K562 (cell line): ENCODE data around the gene CCNB1IP1. TPM values are rescaled to one million over a fixed set of nuclear protein-coding genes. Genes with fewer than 3 reads are reported as not detected.

Source experiments
- CLOCK ChIP-seq: fragments of 250-450 bp; sonication (Bioruptor Pico); IDR thresholded peaks from 2 replicates; pipeline ENCODE4 v1.4.0; 2020; ENCODE audit warnings: mild to moderate bottlenecking, moderate library complexity, borderline replicate concordance
- ELF2 ChIP-seq: fragments of 250-450 bp; sonication (Bioruptor Pico); IDR thresholded peaks from 2 replicates; pipeline ENCODE4 v1.5.0; 2021; ENCODE audit warnings: mild to moderate bottlenecking
- NR1H2 ChIP-seq: sonication (generic); formaldehyde crosslinking; IDR thresholded peaks from 2 replicates; pipeline ENCODE4 v1.4.0; 2020; ENCODE audit warnings: mild to moderate bottlenecking, missing genetic modification reagents
- NR2C2 ChIP-seq, 2 experiments: fragments of 200-800 bp in 1 of 2; sonication (Bioruptor generic) in 1 of 2; sonication (generic) in 1 of 2; formaldehyde crosslinking in 1 of 2; IDR thresholded peaks; 2 replicates each; pipeline versions ENCODE4 v1.6.1 to v1.8.0; 2016 to 2022; ENCODE audit warnings: mild to moderate bottlenecking in 1 of 2, missing compliant biosample characterization in 1 of 2, missing genetic modification characterization in 1 of 2, missing genetic modification reagents in 1 of 2
- REST ChIP-seq, 2 experiments: fragments of 450-650 bp; formaldehyde crosslinking in 1 of 2; IDR thresholded peaks; 2 replicates each; pipeline versions ENCODE4 v1.4.0 to v1.6.1; 2014 to 2020; ENCODE audit warnings: mild to moderate bottlenecking in 2 of 2, borderline replicate concordance in 1 of 2, low read depth in 1 of 2
- TSC22D4 ChIP-seq: fragments of 450-650 bp; IDR thresholded peaks from 2 replicates; pipeline ENCODE4 v1.6.1; 2016; ENCODE audit warnings: missing genetic modification characterization, missing biosample characterization, control low read depth
- ZBTB1 ChIP-seq: sonication (generic); formaldehyde crosslinking; IDR thresholded peaks from 2 replicates; pipeline ENCODE4 v1.8.1; 2023; ENCODE audit warnings: missing genetic modification reagents, low read depth, mild to moderate bottlenecking, borderline replicate concordance
- ZBTB43 ChIP-seq: sonication (generic); formaldehyde crosslinking; IDR thresholded peaks from 2 replicates; pipeline ENCODE4 v1.8.0; 2023; ENCODE audit warnings: mild to moderate bottlenecking, missing genetic modification reagents
- ZNF174 ChIP-seq: fragments of 250-450 bp; sonication (Bioruptor Pico); IDR thresholded peaks from 2 replicates; pipeline ENCODE4 v1.4.0; 2020; ENCODE audit warnings: mild to moderate bottlenecking
- ZNF639 ChIP-seq, 2 experiments: fragments of 200-800 bp in 1 of 2; sonication (Bioruptor generic) in 1 of 2; sonication (generic) in 1 of 2; formaldehyde crosslinking in 1 of 2; IDR thresholded peaks in 1 of 2; conservative IDR thresholded peaks in 1 of 2; 2 replicates each; pipeline versions ENCODE4 v1.5.0 to v1.6.1; 2016 to 2020; ENCODE audit warnings: missing compliant biosample characterization in 1 of 2, missing genetic modification characterization in 1 of 2, missing genetic modification reagents in 1 of 2
- ZNF764 ChIP-seq: fragments of 250-450 bp; sonication (Bioruptor Pico); IDR thresholded peaks from 2 replicates; pipeline ENCODE4 v1.4.0; 2020; ENCODE audit warnings: low read depth, mild to moderate bottlenecking, moderate library complexity
- polyA plus RNA-seq, 8 experiments: library from polyadenylated mRNA; depleted of rRNA in 4 of 8; stranded (reverse) in 5 of 8; unstranded in 3 of 8; fragments of >200 nt; fragmentation: Nextera tagmentation in 2 of 8; fragmentation: Illumina TruSeq in 1 of 8; extraction: Ambion mirVana in 2 of 8; extraction: Trizol in 1 of 8; gene quantifications; 2 replicates each; pipeline versions ENCODE4 v1.2.1 to v1.2.3, GENCODE V29; 2011 to 2014; ENCODE audit warnings: inconsistent platforms in 1 of 8, missing spikeins in 1 of 8
- total RNA-seq, 7 experiments: library from RNA; depleted of rRNA in 6 of 7; stranded (reverse); fragments of >200 nt in 6 of 7; fragmentation: Illumina TruSeq in 2 of 7; extraction: Trizol in 2 of 7; gene quantifications; 2 replicates each; pipeline versions ENCODE4 v1.2.1 to v1.2.3, GENCODE V29; 2011 to 2021; ENCODE audit warnings: low replicate concordance in 1 of 7

The CCNB1IP1 gene
- total and polyA plus RNA-seq, 9 of the 15 experiments (the other 6 are each of a cell fraction or from before 2014, with no cell fraction given) = 51.8 to 152 (median 81.0) TPM

- TF ChIP-seq ZNF639 (CRISPR knock-in tag; conservative IDR thresholded peaks at IDR 0.05 in 1 of 2, IDR thresholded peaks at IDR 0.05 in 1 of 2) (no peak), NR2C2 (CRISPR knock-in tag; IDR thresholded peaks at IDR 0.05) (no peak), NR2C2 (tag; IDR thresholded peaks at IDR 0.05) (peak; percentile 56), REST (IDR thresholded peaks at IDR 0.05; ENCODE audit: borderline replicate concordance) (no peak), REST (CRISPR knock-in tag; IDR thresholded peaks at IDR 0.05; ENCODE audit: low read depth) (no peak), ZNF174 (CRISPR knock-in tag) (no peak), ZNF764 (CRISPR knock-in tag) (no peak), ZBTB43 (CRISPR knock-in tag) (no peak), ELF2 (CRISPR knock-in tag) (no peak), NR1H2 (CRISPR knock-in tag) (no peak), TSC22D4 (tag) (no peak), CLOCK (CRISPR knock-in tag) (no peak), ZBTB1 (no peak)
These were observed at the start of gene CCNB1IP1 (continued) for GRCh38 chr14:20332788-20333493.
